LNCaP clone FGC (cell line): ENCODE data around the gene CTDSP2.

Experiments used
- DNase-seq: peaks from one replicate; pipeline ENCODE4 v3.0.0-alpha.2; 2011; ENCODE audit warnings: low read depth
- H3K4me3 ChIP-seq: 2 replicates; pipeline ENCODE4 v1.5.1; 2011; ENCODE audit warnings: mild to moderate bottlenecking, low read depth, low read length, control low read depth
- CTCF ChIP-seq: IDR thresholded peaks from 2 replicates; pipeline ENCODE4 v1.5.1; 2012; ENCODE audit warnings: mild to moderate bottlenecking; ENCODE audit not compliant: control insufficient read depth, insufficient read depth; ENCODE audit errors: extremely low read depth

The CTDSP2 gene

GRCh38 chr12:57836442-57837375 is 9.8 kb downstream of the CTDSP2 start:
- DNase-seq: no peak
- H3K4me3 ChIP-seq: no peak overlapping the region
- no peak for TF ChIP-seq CTCF

DNA sequence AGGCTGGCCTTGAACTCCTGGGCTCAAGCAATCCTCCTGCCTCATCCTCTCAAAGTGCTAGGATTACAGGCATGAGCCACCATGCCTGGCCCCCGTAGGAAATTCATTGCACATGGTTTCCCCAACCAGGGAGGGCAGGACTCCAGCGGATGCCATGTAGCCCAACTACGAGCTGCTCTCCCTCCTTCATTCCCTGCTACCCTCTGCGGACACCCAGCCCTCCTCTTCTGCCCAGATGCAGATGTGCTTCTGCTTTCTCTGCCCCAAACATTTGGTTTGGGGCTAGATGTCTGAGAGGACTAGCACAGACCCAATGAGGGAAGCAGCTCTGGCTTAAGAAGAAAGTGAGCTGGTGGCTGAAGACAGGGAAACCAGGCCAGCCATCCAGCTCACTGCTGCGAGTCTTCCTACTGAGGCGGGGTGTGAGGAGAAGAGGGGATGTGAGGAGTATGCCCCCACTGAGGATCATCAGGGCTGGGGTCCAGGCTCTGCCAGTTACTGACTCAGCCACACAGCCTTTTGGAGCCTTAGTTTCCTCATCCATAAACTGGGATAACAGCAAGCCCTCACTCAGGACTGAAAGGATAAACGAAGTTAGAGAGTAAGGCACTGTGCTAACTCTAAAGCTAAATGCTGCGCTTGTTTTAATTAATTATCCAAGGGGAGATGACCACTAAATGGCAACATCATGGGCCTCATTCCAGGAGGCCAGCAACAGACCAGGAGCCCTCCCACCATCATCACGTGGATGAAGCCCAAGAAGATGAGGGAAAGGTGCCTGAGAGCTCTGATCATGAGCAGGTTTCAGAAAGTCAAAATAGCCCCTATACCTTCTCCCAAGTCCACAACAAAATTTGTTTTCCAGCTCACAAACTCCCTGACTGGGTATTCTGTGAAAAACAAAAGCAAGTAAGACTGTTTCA is 10.9 kb downstream of the CTDSP2 start:
- TF ChIP-seq CTCF: no peak
- DNase-seq: no peak
- no peak overlapping the region for H3K4me3 ChIP-seq

DNA sequence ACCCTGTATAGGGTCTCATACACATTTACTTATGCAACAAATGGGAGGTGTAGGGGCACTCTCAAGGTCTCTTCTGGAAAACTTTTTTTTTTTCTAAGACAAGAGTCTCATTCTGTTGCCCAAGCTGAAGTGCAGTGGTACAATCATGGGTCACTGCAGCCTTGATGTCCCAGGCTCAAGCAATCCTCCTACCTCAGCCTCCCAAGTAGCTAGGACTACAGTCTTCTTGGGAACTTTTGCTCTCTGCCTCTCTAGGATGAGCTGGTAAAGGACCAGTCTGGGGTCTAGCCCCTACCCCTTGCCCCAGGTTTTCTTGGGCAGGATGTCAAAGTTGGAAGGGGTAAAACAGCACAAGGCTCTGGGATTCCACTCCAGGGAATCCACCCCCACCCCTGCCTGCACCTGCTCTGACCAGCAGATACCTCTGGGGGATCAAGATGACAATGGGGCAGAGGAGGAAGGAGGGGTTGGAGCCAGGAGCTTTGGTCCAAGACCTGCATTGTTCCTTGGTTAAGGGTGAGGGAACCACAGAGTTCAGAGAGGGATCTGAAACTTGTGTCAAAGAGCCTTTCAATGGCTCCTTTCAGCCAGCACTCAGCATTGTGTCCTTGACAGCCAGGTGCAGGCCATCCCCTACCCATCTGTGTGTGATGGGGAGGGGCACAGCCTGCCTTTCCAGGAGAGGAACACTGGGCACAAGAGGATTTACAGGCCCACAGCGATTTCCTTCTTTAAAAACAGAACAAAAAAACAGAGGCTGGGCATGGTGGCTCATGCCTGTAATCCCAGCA is 12.2 kb downstream of the CTDSP2 start:
- H3K4me3 ChIP-seq: no peak overlapping the region
- DNase-seq: no peak
- TF ChIP-seq CTCF: no peak

- H3K4me3 ChIP-seq: no peak overlapping the region
- DNase-seq: no peak
- TF ChIP-seq CTCF: no peak
Observed at GRCh38 chr12:57833672-57834071, 12.9 kb downstream of the CTDSP2 start.

DNA sequence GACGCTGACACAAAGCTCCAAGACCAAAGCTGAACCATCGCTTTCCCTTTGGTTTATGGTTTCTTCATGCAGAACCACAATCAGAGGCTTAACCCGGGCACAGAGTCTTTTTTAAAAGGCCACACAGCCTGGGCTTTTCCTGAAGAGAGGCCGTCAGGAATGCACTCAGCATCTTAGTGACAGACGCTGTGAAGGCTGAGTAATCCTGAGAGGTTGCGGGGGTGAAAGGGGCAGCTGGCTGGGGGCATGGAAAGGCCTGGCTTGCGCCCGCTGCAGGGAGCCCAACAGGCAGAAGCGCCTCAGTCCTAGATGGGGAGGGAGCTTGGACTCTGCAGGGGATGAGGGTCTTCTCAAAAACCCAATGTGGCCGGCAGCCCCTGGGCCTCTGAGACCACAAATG is 13.6 kb downstream of the CTDSP2 start:
- DNase-seq: no peak
- H3K4me3 ChIP-seq: no peak overlapping the region
- no peak for TF ChIP-seq CTCF

GRCh38 chr12:57830393-57830792 is 16.1 kb downstream of the CTDSP2 start:
- no peak for TF ChIP-seq CTCF
- no peak overlapping the region for H3K4me3 ChIP-seq

More at GRCh38 chr12:57830393-57830792, 16.1 kb downstream of the CTDSP2 start:
- no peak for DNase-seq
